IPS-11a (cell line): Measurements from ENCODE around the gene OPA3.

Source experiments
- H3K4me3 ChIP-seq: one replicate; pipeline ENCODE4 v1.5.1; 2013; ENCODE audit warnings: low read depth, low read length, control low read depth

The OPA3 gene

DNA sequence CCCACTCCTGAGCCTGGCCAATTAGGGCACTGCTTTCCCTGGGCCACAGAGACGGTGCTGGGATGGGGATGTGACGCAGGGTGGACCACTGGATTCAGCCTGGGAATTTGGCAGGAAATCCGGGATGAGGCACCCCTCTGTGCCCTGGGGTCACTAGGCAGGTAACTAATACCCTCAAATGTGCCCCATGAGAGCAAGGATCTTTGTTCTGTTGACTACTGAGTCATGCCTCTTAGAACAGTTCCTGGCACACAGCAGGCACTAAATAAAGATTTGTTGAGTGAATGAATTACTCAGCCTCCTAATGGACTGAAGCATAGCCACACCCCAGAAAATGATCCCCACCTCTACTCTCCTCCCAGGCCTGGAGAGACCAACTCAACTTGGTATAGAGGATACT, 15.9 kb downstream of the OPA3 start:
- no peak overlapping the region for H3K4me3 ChIP-seq

DNA sequence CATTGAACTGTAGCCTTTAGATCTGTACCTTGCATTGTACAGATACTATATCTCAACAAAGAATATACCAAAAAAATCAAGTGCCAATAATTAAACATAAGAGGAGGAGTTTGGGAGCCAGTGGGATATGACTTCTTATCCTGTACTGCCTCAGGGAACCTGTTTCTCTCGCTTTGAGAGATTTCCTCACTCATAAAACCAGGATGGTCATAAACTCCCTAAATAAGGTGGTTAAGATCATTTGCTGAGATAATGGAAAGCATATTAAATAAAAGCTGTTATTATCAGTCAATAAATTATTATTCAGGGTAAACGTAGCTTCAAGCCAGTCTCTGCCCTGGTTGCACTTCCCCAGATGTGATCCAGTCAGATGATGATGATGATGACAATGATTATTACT, 17.0 kb downstream of the OPA3 start:
- H3K4me3 ChIP-seq: no peak overlapping the region

GRCh38 chr19:45564131-45564780, 20.3 kb downstream of the OPA3 start:
- H3K4me3 ChIP-seq: no peak overlapping the region

DNA sequence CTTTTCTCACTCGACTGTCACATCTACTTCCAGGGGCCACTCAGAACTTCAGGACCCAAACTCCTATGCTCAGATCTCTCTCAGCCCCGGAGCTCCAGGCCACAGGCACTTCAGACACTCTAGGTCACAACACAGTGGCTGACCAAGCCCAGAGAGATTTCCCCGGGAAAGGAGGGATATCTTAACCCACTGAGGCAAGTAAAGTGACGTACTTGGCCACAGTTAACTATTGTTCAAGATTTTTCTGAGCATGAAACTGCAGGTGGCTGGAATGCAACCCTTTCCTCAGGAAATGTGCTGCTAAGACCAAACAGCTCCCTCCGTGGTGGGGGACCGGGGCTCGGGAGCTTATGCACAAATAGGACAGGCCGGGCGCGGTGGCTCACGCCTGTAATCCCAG, 23.9 kb downstream of the OPA3 start:
- H3K4me3 ChIP-seq: no peak overlapping the region

DNA sequence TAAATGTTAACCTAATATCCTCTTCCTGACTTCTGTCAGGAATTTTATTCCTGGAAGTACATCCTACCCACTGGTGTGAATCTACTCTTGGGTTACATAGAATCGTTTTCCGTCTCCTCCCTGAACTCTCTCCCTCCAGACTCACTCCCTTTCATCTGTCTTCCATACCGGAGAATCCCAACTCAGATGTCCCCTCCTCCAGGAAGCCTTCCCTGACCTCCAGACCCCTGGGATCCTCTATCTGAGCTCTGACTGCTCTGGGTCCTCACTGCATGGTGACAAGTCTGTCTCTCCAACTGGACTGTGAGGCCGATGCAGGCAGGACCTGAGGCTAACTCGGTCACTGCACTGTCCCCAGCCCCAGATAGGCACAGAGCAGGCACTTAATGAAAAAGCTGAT, 24.6 kb downstream of the OPA3 start:
- no peak overlapping the region for H3K4me3 ChIP-seq

GRCh38 chr19:45558399-45558878, 26.2 kb downstream of the OPA3 start:
- no peak overlapping the region for H3K4me3 ChIP-seq

DNA sequence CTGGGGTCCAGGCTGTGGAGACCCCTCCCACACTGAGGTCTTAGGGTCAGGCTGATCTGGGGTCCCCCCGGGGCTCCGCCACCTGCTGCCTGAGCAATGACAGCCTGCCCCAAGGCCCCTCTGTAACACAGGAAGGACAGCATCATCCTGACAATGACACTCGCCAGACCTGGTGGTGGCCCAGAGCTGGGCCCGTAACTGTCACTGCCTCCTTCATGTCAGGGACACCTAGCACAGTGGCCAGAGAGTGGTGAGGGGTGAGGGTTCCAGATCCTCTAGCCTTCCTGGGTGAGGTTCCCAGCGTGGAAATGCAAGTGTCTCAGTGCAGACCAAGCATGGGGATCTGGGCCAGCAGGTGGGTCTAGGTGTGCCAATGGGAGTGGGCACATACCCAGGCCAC, 27.8 kb downstream of the OPA3 start:
- H3K4me3 ChIP-seq: no peak overlapping the region

DNA sequence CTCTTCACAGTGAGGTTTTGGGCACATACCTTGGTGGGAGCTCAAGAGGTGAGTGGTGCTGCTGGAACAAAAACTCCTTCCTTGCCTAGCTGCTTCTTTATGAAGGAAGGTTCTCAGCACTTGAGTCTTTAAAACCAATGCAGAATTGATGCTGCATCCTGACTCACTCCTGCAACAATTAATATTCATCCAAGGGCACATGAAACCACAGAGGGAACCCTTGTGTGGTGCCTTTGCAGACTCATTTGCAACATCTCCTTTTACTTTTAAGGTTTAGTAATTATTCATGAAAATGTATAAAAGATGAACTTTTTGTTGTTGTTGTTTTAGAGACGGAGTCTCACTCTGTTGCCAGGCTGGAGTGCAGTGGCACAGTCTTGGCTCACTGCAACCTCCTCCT, 30.1 kb downstream of the OPA3 start:
- no peak overlapping the region for H3K4me3 ChIP-seq

DNA sequence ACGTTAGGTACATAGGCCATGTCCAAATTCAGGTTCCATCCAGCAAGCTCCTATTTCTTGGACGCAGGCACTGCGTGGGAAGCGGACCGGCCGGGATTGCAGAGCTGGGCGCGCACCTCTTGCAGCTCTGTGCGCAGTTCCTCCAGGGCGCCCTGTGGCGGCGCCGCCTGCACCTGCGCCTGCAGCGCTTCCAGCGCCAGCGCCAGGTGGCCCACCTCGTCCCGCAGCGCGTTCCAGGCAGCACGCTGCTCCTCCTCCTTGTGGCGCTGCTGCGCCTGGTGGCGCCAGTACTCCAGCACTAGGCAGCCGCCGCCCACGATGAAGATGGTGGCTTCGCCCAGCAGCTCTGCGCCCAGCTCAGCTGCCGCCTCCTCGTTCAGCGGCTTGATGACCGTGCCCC, 31.1 kb downstream of the OPA3 start:
- no peak overlapping the region for H3K4me3 ChIP-seq

- H3K4me3 ChIP-seq: no peak overlapping the region
Measured at GRCh38 chr19:45547965-45548609, 36.5 kb downstream of the OPA3 start.

DNA sequence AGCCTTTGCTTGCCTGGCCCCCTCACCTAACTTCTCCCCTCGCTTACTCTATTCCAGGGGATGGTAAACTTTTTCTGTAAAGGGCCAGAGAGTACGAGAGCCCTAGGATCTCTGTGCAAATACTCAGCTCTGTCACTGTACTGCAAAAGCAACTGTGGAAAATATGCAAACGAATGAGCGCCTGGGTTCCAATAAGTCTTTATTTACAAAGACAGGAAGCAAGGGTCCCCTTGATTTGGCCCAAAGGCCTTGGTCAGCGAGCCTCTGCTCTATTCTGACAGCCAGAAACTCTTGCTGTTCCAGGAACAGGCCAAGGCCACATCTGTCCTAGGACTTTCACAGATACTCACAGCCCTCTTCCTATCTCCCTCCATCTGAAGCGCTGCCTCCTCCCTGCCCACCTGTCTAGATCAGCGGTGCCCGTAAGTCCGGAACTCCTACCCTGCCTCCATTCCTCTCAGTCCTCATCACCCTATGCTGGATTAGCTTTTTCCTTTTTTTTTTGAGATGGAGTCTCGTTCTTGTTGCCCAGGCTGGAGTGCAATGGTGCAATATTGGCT, 37.3 kb downstream of the OPA3 start:
- H3K4me3 ChIP-seq: no peak overlapping the region

DNA sequence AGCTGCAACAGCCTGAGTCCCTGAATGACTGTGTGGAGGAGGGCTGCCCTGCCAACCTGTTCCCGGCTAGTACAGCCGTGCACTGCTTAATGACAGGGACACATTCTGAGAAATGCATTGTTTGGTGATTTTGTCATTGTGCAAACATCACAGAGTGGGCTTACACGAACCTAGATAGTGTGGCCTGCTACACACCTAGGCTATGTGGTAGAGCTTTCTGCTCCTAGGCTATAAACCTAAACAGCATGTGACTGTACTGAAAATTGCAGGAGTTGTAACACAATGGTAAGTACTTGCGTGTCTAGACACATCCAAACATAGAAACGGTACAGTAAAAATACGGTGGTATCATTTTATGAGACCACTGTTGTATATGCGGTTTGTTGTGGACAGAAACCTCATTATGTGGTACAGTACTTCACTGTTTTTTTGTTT, 42.4 kb downstream of the OPA3 start:
- H3K4me3 ChIP-seq: no peak overlapping the region

DNA sequence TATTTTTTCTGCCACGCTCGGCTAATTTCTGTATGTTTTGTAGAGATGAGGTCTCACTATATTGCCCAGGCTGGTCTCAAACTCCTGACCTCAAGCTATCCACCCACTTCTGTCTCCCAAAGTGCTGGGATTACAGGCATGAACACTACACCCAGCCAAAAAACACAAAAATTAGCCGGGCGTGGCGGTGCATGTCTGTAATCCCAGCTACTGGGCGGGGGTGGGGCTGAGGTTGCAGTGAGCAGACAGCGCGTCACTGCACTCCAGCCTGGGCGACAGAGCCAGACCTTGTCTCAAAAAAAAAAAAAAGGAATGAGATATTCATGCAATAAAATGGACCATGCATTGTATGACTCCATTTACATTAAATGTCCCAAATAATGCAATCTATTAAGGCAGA, 45.1 kb downstream of the OPA3 start:
- H3K4me3 ChIP-seq: no peak overlapping the region

GRCh38 chr19:45531349-45531748, 53.3 kb downstream of the OPA3 start:
- no peak overlapping the region for H3K4me3 ChIP-seq

- H3K4me3 ChIP-seq: peak overlapping the region; percentile 24
Measured at GRCh38 chr19:45529420-45529785, 55.2 kb downstream of the OPA3 start.

- peak overlapping the region; percentile 56 for H3K4me3 ChIP-seq
Measured at GRCh38 chr19:45528744-45529419, 55.7 kb downstream of the OPA3 start.

- H3K4me3 ChIP-seq: peak overlapping the region; percentile 56
Measured at GRCh38 chr19:45528149-45528743, 56.4 kb downstream of the OPA3 start.

- no peak overlapping the region for H3K4me3 ChIP-seq
Measured at GRCh38 chr19:45527731-45528130, 56.9 kb downstream of the OPA3 start.

GRCh38 chr19:45526971-45527370, 57.6 kb downstream of the OPA3 start:
- no peak overlapping the region for H3K4me3 ChIP-seq

GRCh38 chr19:45526143-45526542, 58.5 kb downstream of the OPA3 start:
- H3K4me3 ChIP-seq: no peak overlapping the region

- H3K4me3 ChIP-seq: no peak overlapping the region
Measured at GRCh38 chr19:45524575-45525129, 60.0 kb downstream of the OPA3 start.
